GM19397 (cell line): ENCODE results near the gene MAFG.

ENCODE experiments used
- ATAC-seq: cut with Tn5 transposase; IDR thresholded peaks from one replicate; pipeline ENCODE4 v1.9.1; 2021; ENCODE audit warnings: mild to moderate bottlenecking, moderate library complexity; ENCODE audit not compliant: unreplicated experiment

The MAFG gene

DNA sequence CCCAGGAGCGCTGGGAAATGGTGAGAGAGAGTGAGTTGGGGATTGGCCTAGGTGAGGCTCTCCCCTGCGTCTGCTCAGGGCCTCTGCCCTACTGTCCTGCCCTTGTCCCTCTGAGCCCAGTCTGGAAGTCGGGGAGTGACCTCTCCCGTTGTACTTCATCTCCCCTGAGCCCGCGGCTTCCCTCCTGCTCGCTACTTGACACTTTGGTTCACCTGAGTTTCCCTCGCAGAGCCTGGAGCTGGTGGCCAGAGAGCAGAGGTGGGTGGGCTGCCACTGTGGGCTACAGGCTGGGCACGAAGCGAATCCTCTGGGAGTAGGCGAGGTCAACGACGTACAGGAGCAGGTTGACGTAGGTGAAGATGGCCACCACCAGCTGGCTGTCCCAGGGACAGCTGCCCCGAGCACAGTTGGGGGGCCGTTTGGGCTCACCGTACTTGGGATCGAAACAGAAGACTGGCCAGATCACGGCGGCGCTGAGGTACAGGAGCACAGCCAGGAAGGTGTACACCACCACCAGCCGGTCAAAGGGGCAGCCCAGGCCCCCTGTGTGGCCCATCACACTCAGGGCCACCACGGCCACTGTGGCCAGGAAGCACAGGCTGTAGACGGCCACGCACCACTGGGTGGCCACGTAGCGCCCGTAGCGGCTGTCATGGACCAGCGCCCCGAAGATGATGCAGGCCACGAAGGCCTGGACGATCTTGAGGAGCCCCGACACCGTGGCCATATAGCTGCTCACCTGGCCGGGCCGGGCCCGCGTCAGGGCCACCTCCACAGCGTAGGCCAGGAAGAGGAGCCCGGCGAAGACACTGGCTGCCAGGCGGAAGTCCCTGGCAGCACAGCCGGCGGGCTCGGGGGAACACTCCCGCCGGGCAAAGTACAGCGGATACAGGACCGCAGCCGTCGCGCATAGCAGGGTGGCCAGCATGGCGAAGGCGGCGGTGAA, 13.3 kb upstream of the MAFG start:
- ATAC-seq, result no peak

DNA sequence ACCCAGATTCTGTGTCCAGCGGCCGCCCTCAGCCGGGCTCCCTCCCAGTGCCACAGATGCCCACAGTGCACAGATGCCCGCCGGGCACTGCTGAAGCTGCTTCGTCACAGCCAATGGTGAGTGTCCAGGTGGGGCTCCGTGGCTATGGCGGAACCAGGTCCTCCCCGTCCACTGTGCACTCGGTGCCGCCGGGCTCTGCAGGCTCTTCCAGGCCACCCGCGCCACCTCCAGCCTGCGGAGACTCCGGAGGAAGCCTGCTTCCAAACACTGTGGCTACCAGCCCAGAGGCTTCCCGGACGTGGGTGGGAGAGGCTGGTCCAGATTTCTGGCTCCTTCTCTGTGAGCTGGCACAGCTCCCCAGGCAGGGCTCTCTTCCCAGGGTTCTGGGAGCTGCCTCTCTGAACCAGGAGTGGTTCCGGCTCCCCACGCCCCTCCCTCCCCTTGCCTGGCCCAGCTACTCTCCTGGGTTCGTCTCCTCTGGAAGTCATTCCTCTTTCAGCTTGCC, 12.4 kb upstream of the MAFG start:
- no peak for ATAC-seq

DNA sequence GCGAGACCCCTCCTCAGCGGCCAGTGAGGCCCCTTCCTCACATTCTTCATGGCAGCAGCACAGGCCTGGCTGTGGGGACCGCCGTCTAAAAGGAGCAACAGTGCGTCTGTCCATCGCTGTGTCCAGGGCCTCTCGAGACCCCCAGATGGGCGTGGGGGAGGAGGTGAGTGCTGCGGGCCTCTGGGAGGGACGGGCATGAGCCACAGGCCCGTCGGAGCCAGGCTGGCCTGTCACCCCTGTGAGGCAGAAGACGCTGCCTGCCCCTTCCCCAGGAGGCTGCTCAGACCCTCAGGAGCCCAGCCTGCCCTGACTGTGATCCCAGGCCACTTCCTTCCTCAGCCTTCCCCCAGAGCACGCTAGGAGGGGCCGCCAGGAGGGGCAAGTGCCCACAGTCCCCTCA, 11.7 kb upstream of the MAFG start:
- no peak for ATAC-seq

DNA sequence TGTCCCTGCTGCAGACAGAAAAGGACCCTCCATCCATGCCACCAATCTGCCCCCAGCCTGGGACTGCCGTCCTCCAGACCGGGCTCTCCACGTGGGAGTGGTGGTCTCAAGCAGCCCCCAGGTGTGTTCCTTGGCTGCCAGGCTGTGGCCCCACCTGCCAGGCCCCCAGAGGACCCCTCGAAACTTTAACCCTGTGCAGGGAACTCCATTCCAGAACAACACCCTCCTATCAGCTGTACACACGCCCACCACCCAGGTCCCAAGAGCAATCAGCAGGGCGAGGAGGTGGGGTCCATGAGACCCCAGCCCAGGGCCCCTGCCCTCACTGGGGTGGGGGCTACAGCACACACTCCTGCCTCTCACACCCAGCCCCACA, 8.2 kb upstream of the MAFG start:
- ATAC-seq, result no peak

DNA sequence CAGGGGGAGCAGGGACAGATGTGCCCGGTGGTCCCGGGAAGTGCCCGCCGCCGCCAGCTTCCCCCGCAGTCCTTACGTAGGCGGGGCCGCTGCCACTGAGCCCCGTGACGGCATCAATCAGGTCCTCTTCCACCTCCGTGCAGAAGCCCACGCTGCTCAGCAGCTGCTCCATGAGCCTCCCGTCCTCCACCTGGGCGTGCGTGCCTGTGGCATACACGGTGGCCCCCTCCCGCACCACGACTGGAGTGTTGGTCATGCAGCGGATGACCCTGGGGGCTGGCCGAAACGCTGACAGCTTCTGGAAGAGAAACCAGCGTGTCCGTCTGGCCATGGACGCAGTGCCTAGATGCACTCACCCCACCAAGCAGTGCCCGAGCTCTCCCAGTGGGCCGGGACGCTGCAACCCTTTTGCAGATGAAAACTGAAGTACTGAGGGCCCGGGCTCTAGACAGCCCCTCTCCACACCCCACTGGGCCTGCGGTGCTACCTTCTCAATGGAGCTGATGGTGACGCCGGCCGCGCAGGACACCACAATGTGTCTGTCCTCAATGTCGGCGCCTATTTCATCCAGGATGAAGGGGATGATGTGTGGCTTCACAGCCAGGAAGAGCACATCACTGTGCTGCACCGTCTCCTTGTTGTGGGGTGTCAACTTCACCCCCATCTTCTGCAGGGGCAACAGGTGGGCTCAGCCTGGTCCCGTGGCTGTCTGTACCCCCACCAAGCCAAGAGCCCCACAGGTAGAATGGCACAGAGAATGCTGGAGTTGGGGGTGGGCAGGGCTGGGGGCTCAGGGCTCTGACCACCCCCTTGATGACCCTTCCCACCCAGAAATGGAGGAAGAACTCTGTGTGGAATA, 7.5 kb upstream of the MAFG start:
- no peak for ATAC-seq

DNA sequence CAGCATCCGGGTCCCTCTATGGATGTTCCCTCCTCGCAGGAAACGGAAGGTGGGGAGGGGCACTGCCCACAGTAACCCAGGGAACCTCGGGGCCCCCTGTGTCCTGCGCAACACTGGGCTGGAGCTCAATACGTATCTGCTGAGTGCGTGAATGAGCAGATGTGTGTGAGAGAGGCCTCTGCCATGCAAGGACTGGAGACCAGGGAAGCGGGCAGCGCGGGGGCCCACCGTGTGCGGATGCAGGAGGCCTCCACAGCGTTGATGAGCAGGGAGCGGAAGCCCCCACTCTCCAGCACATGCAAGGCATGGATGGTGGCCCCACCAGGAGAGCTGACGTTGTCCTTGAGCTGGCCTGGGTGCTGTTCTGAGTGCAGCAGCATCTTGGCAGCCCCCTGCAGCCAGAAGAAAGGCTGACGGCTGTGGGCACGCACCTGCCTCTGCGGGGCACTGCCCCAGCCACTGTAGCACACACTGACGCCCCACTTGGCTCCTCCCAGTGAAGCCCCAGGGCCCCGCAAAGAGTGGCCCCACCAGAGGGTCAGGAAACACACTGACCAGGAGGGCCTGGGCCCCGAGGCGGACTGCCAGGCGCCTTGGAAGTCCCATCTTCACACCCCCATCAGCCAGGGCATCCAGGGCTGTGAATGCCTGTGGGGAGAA, 6.7 kb upstream of the MAFG start:
- no peak for ATAC-seq

DNA sequence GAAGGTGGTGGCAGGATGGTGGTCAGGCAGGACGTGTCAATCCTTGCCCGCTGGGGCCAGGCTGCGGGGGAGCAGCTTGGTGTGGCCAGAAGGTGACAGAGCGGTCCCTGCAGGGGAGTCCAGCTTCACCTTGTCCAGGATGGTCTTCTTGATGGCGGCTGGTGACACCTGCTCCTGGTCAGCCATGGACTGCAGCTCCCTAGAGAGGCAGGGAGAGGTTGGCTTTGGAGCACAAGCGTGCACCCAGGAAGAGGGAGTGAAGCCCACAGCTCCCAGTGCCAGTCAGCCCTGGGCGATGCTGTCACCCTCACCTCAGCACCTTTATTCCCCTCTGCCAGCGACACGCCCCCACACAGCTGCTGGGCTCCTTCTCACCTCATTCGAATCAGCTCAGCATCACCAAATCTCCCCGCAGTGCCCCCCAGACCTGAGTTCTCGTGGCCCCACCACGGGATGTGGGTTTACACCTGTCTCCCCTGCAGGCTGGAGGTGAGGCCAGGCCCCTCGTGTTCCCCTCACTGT, 5.7 kb upstream of the MAFG start:
- ATAC-seq, result no peak

DNA sequence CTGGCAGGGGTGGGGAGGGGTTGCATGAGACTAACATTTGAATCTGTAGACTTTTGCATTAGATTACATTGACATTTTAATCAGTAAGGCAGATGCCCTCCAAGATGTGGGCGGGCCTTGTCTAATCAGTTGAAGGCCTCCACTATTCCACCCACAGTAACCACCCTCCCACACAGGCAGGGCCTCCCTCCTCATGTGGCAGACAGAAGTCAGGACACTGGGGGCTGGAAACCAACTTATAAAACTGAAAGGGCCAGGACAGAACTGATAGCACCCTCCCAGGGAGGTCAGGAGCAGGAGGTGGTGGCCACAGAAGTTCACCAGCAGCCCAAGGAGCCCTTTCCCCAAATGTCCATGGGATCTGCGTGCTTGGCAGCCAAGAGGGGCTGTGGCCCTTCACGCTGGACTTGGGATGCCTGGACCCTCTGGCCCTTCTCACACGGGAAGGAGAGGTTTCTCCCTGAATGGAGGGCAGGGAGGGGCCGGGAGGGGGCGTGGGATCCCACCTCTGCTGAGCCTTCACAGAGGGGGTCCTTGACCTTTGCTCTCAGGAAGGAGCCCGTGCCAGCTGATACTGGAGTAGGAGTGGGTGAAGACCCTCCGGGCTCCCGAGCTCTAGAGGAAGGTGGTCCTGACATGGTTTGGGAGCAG, 4.9 kb upstream of the MAFG start:
- no peak for ATAC-seq

DNA sequence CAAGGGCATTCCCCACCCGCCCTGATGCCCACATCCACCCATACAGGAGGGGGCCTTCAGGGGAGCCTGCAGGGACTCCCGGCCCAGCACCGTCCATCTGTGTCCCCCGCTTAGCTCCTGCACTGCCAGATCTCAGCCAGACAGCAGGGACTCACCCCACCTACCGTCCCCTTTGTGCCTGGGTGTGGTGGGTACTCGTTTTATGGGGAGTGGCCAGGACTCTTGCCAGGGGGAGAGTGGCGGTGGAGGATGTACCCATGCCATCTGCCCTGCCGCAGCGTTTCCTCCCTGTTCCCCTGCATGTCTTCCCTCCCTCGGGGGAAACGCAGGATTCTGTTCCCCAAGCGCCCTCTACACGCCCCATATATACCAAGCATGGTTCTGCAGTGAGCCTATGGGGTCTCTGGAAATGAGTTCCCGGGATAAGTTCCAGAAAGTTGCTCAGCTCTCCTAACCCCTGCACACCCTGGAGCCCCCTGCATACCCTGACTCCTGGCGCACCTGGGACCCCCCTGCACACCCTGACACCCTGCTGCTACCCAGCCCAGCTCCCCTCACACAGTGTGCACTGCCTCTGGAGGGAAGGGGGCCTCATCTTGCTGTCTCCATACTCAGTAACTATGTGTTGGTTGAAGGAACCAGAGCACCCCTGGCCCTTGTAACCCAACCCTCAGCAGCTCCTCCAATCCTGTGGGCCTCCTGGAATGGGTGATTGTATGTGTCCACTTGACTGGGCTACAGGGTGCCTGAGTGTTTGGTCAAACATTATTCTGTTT, 4.2 kb upstream of the MAFG start:
- ATAC-seq, result no peak

DNA sequence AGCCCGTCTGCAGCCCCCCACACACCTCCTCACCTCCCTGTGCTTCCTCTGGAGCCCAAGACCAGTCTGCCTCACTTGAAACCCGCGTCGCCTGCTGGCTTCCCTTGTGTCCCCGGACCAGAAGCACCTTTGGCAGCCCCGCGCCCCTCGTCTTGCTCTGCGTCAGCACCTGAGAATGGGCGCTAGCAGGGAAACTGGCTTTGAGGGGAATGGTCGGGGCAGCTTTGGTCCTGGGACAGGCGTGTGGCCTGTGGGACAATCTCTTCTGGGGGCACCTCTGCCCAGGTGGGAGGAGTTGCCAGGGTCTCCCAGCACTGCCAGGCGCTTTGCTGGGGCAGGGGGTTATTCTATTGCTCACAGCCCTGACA, 3.6 kb upstream of the MAFG start:
- ATAC-seq, result no peak

DNA sequence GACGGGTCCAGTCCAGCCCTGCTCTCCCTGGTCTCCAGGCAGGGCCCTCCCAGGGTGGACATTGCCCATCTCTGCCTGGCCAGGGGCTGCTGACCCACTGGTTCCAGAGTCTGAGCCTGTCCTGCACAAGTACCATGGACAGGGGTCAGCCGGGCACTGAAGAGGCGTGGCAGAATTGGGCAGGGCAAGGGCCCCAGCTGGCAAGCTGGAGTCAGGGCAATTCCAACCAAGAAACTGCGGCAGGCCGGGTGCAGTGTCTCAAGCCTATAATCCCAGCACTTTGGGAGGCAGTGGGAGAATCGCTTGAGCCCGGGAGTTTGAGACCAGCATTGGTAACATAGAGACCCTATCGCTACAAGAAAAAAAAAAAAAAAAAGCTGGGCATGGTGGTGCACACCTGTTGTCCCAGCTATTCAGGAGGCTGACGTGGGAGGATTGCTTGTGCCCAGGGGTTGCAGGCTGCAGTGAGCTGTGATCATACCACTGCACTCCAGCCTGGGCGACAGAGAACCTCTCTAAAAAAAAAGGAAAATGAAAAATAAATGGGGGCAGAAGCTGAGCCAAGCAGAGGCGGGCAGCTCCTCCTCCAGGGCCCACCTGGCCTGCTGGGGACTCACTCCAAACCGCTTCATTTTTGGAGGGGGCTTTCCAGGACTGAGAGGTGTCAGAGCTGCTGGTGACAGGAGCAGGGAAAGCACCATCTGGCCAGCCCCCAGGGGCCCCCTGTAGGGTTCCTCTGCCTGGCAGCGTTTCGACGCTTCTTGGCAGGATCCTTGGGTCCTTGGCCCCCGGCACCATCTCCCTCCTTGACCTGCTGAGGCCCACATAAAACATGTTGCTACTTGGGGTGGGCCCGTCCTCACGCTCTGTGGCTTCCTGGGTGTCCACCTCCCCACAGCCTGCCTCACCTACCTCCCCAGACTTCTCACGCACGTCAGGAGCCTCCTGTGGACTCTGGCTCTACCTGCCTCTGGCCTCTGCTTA, 2.9 kb upstream of the MAFG start:
- ATAC-seq, result no peak

DNA sequence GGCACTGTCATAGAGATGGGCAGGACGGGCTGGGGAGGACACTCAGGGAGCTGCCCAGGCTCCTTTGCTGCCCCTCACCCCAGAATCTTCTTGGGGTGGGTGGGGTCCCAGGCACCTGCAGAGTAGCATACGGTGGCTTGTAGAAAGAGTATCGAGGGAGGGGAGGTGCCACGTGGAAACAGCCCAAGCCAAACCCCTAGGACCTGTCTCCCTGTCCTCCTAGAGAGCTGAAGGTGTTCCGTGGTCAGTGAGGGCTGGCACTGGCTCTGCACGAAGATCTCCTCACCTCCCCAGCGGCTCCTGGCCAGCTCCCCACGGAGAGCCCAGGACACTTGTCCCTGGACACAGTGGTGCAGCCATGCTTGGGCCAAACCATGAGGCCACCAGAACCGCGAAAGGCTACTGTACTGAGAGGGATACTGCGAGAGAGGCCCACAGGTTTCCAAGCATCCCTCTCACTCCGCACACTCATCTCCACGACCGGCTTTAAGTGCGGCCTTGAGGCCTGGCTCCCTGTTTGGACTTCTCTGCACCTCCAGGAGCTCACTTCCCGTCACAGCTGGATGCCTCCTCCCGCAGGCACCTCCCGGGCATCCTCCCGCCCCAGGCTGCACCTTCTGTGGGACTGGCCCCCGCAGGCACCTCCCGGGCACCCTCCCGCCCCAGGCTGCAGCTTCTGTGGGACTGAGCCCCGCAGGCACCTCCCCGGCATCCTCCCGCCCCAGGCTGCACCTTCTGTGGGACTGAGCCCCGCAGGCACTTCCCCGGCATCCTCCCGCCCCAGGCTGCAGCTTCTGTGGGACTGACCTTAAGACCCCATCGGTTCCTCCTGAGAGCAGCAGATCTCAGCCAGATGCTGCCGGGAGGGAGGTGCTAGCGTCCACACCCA, 2.0 kb upstream of the MAFG start:
- ATAC-seq, result no peak

DNA sequence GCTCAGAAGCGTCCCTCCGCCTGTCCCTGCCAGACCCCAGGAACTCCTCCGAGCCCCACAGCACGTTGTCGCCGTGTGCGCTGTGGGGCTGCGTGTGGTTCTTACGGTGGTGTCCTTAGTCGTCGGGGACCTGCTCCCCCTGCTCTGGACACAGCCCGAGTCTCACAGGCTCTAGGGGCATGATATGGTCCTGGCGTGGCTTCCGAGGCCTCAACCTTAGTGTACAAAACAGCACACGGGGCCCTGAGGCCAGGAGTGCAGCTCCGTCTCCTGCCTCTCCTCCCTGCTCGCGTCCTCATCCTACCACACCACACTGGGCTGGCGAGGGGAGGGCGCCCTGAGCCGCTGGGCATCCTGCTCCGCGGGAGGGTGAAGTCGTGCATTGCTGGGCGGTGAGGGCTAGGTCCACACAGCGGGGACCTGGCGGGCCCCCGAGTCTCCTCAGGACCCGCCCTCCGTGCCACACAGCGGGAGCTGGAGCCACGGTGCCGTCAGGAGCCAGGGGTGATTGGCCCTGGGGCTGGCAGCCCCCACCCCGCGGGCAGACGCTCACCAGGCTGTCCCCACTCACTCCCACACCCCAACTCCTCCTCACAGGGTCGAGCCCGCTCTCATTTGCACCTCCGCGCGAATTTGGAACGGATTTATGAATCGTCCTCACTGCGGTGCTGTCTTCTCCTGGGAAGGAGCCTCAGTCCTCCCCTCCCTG, 1.2 kb upstream of the MAFG start:
- no peak for ATAC-seq

DNA sequence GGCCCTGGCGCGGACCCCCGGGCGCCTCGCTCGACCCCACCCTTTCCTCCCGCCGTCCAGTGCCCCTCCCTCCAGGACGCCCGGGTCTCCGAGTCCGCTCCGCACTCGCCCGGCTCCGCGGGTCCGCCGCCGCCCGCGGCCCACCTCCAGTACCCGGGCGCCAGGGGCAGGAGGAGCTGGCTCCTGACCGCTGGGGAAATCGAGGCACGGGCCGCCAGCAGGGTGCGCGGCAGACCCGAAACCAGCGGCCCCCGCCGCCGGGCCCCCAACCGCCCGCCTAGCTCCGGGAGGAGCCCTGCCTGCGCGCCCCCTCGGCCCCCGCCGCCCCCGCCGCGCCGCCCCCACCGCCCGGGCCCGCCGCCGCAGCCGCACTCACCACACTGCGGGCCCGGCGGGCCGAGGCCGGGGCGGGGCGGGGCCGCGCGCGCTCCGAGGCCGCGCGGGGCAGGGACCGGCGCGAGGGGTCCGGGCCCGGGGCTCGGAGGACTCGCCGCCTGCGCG, 333 bp downstream of the MAFG start:
- ATAC-seq, result peak; percentile 9

DNA sequence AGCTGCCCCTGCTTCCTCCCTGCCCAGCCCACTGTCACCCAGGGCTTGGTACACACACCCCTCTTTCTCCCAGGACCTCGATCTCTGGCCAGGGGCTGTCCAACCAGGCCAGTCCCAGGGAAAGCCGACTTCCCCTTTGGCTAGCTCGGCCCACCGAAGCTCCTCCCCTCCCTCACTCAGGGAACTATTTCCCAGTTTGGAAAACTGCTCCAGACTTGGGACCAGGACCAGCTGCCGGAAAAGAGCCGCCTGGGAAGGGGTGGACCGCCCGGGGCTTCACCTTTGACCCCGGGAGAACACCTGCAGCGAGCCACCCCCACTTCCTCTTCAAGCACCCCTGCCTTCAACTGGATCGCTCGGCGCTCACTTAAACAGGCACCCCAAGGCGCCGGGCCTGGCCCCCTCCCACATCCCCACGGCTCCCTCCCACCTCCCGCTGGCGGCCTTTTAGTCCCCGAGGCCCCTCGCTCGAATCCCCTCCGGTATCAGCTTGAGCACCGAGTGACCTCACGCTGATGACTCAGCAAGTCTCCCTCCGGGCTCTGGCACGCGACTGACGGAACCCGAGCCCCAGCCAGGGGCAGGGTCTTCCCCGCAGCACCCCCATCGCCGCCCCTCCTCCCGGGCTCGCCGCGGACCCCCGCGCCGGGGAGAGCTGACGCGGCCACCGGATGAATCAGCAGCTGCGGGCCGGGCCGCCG, 934 bp downstream of the MAFG start:
- ATAC-seq, result peak; percentile 13

DNA sequence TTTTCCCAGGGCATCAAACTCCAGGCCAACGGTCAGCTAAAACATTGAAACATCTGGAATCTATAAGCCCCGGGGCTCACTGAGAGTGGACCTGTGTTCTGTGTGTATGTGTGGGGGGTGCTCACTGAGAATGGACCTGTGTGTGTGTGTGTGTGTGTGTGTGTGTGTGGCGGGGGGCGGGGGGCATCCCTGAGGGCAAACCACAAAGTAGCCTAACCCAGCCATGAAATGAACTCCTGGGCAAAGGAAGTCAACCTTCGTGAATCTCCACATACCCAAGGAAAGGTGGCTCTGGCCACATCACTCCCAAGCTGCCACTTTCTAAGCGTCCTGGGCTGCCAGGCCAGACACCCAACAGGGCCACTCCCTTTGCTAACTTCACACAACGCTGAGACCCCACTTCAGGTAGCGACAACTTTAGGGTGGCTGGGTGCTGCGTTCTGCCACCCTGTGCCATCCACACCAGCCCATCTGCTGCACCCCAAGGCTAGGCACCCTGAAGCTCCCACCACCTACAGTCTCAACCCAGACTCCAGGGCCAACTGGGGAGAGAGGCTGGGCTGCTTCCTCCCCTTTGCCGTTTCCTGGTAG, 1.6 kb downstream of the MAFG start:
- no peak for ATAC-seq
